Gastroesophageal sphincter (tissue), 3 donors: Measurements from ENCODE around the gene DPP6.

Experiments used
- EP300 ChIP-seq: sonication (generic); formaldehyde crosslinking; IDR thresholded peaks from one replicate; pipeline ENCODE4 v1.6.1; 2017; ENCODE audit warnings: antibody characterized with exemption, mild to moderate bottlenecking
- POLR2A ChIP-seq, 2 donors: fragments of 450-650 bp; IDR thresholded peaks; one replicate each; pipeline ENCODE4 v1.6.1; 2017; ENCODE audit warnings: antibody characterized with exemption in 2 of 2, mild to moderate bottlenecking in 2 of 2, moderate library complexity in 1 of 2
- POLR2AphosphoS5 ChIP-seq: sonication (generic); formaldehyde crosslinking; IDR thresholded peaks from one replicate; pipeline ENCODE4 v1.6.1; 2017; ENCODE audit warnings: antibody characterized with exemption
- TF ChIP-seq, protein P1 (sequence below), 4 experiments: fragments of 200-600 bp in 2 of 4; fragments of 450-650 bp in 2 of 4; sonication (generic) in 1 of 4; IDR thresholded peaks; one replicate each; pipeline ENCODE4 v1.5.1; 2017 to 2019; ENCODE audit warnings: antibody characterized with exemption in 4 of 4, mild to moderate bottlenecking in 2 of 4, moderate library complexity in 2 of 4

- TF ChIP-seq, protein P1, sequence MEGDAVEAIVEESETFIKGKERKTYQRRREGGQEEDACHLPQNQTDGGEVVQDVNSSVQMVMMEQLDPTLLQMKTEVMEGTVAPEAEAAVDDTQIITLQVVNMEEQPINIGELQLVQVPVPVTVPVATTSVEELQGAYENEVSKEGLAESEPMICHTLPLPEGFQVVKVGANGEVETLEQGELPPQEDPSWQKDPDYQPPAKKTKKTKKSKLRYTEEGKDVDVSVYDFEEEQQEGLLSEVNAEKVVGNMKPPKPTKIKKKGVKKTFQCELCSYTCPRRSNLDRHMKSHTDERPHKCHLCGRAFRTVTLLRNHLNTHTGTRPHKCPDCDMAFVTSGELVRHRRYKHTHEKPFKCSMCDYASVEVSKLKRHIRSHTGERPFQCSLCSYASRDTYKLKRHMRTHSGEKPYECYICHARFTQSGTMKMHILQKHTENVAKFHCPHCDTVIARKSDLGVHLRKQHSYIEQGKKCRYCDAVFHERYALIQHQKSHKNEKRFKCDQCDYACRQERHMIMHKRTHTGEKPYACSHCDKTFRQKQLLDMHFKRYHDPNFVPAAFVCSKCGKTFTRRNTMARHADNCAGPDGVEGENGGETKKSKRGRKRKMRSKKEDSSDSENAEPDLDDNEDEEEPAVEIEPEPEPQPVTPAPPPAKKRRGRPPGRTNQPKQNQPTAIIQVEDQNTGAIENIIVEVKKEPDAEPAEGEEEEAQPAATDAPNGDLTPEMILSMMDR (IDR thresholded peaks at IDR 0.05): no peak
- TF ChIP-seq EP300: no peak
- no peak for TF ChIP-seq POLR2AphosphoS5
- no peak for TF ChIP-seq POLR2A (IDR thresholded peaks at IDR 0.05)
Measured at GRCh38 chr7:154774303-154774969, 722.2 kb downstream of the DPP6 start.
